Tibial nerve (tissue), 4 donors: ENCODE measurements around the gene VRK1. TPM values are rescaled to one million over a fixed set of nuclear protein-coding genes. Genes with fewer than 3 reads are reported as not detected.

Source experiments
- DNase-seq, 2 donors: peaks; one replicate each; pipeline ENCODE4 v3.0.0-alpha.2; 2019; ENCODE audit warnings: low spot score in 2 of 2
- H3K27ac ChIP-seq, 4 donors: fragments of 200-600 bp; sonication (generic) in 3 of 4; one replicate each; pipeline ENCODE4 v1.5.1; 2017 to 2019; ENCODE audit warnings: mild to moderate bottlenecking in 1 of 4
- H3K27me3 ChIP-seq, 2 donors: fragments of 200-600 bp; sonication (generic) in 1 of 2; one replicate each; pipeline versions ENCODE4 v1.5.1 to v1.6.0; 2017 to 2019
- H3K36me3 ChIP-seq, 3 donors: fragments of 200-600 bp; sonication (generic); one replicate each; pipeline ENCODE4 v1.5.1; 2018 to 2019
- H3K4me1 ChIP-seq, 4 donors: fragments of 200-600 bp; sonication (generic) in 3 of 4; one replicate each; pipeline ENCODE4 v1.5.1; 2017 to 2019
- H3K4me3 ChIP-seq, 4 donors: fragments of 200-600 bp; sonication (generic) in 3 of 4; one replicate each; pipeline ENCODE4 v1.5.1; 2017 to 2019; ENCODE audit warnings: mild to moderate bottlenecking in 1 of 4, moderate library complexity in 1 of 4
- H3K9me3 ChIP-seq, 4 donors: fragments of 200-600 bp; sonication (generic) in 3 of 4; one replicate each; pipeline ENCODE4 v1.5.1; 2017 to 2019
- EP300 ChIP-seq, 2 donors: sonication (generic); formaldehyde crosslinking; IDR thresholded peaks; one replicate each; pipeline ENCODE4 v1.6.1; 2017; ENCODE audit warnings: antibody characterized with exemption in 2 of 2, mild to moderate bottlenecking in 1 of 2
- POLR2A ChIP-seq, 2 donors: fragments of 450-650 bp; IDR thresholded peaks; one replicate each; pipeline ENCODE4 v1.6.1; 2017; ENCODE audit warnings: antibody characterized with exemption in 2 of 2, mild to moderate bottlenecking in 2 of 2, moderate library complexity in 2 of 2
- WGBS, 2 donors: methylation state at CpG; one replicate each; pipeline ENCODE4 v1.1.5; 2018; 5-methylcytosine and 5-hydroxymethylcytosine counted together
- total RNA-seq, 4 donors: library from RNA; depleted of rRNA; stranded (reverse); fragments of >200 nt; gene quantifications; one replicate each; pipeline ENCODE4 v1.1.0, GENCODE V29; 2016
- TF ChIP-seq, protein P1 (sequence below), 5 experiments: fragments of 200-600 bp in 3 of 5; fragments of 450-650 bp in 2 of 5; sonication (generic) in 3 of 5; IDR thresholded peaks; one replicate each; pipeline ENCODE4 v1.5.1; 2016 to 2019; ENCODE audit warnings: antibody characterized with exemption in 5 of 5, mild to moderate bottlenecking in 3 of 5, moderate library complexity in 2 of 5

The VRK1 gene
- total RNA-seq, 4 donors from 2014 or later: 5.4 to 11.0 (median 9.0) TPM

DNA sequence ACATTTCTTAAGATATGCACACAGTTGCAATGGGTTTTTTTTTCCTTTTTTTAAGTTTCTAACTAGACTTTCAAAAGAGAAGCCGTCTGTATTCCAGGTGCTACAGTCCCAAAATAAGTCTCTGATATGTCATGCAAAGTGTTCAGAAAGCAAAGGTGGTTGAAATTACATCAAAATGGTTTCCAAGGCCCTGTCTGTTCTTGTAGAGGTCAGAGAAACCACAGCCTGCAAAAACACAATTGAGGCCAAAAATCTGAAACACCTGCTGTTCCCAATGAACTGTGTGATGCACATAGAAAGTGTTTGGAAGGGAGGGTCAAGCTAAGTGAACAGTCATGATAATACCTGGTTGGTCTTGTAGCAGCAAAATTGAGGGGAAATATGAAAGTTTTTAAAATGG is 91.0 kb downstream of the VRK1 start:
- TF ChIP-seq POLR2A (IDR thresholded peaks at IDR 0.05) (no peak), EP300 (IDR thresholded peaks at IDR 0.05) (no peak)
- TF ChIP-seq, protein P1, sequence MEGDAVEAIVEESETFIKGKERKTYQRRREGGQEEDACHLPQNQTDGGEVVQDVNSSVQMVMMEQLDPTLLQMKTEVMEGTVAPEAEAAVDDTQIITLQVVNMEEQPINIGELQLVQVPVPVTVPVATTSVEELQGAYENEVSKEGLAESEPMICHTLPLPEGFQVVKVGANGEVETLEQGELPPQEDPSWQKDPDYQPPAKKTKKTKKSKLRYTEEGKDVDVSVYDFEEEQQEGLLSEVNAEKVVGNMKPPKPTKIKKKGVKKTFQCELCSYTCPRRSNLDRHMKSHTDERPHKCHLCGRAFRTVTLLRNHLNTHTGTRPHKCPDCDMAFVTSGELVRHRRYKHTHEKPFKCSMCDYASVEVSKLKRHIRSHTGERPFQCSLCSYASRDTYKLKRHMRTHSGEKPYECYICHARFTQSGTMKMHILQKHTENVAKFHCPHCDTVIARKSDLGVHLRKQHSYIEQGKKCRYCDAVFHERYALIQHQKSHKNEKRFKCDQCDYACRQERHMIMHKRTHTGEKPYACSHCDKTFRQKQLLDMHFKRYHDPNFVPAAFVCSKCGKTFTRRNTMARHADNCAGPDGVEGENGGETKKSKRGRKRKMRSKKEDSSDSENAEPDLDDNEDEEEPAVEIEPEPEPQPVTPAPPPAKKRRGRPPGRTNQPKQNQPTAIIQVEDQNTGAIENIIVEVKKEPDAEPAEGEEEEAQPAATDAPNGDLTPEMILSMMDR (IDR thresholded peaks at IDR 0.05): no peak
- Histone ChIP-seq H3K4me1 (no peaks in the 10 kb centered on the region), H3K36me3 (no peaks in the 10 kb centered on the region), H3K4me3 (no peak overlapping the region), H3K27me3 (no peaks in the 10 kb centered on the region), H3K9me3 (no peaks in the 10 kb centered on the region), H3K27ac (no peak overlapping the region)
- no peak for DNase-seq
- 84 to 92% methylated on average over 1 of the region's 1 CpG for WGBS, 2 donors

DNA sequence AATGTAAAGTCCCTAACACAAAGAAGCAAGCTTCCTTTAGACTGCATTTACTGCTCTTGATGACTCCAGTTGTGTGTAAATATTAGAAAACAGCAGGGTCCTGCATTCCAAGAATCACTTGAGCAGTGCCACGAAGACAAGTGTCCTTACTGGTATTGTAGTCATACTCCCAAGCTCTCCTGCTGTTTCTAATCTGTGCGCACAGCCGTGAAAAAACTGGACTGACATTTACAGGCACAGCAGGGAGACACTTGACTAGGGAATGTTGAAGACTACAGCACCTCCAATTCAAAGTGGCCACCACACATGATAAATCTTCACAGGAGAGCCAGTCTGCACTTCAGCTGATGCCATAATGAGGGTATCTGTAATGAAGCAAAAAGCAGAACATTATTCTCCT is 91.4 kb downstream of the VRK1 start:
- H3K27me3 ChIP-seq: no peaks in the 10 kb centered on the region
- 47 to 67% methylated on average over 3 of the region's 3 CpGs for WGBS, 2 donors
- no peaks in the 10 kb centered on the region for H3K4me1 ChIP-seq
- TF ChIP-seq, protein P1 (IDR thresholded peaks at IDR 0.05): no peak
- TF ChIP-seq POLR2A (IDR thresholded peaks at IDR 0.05) (no peak), EP300 (IDR thresholded peaks at IDR 0.05) (no peak)
- H3K4me3 ChIP-seq: no peak overlapping the region
- no peak for DNase-seq
- H3K36me3 ChIP-seq: no peaks in the 10 kb centered on the region
- H3K27ac ChIP-seq: no peak overlapping the region
- no peaks in the 10 kb centered on the region for H3K9me3 ChIP-seq

DNA sequence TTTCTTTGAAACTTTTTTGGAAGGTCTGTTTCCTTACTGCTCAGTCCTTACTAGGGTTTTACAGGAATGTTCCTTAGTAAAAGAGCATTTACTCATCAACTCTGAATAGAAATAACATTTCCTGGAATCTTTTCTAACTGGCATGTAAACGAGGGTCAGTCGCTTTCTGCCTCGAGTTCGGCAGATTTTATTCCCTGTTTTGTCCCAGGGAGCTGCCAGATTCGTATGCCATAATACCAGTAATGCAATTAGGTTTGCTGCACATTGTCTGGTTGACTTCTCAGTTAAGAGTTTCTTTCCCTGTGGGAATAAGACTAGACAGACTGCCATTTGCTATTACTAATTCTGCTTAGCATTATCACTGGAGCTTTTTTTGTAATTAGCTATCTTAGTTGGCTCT is 91.9 kb downstream of the VRK1 start:
- no peak for DNase-seq
- WGBS, 2 donors: 39 to 50% methylated on average over 5 of the region's 5 CpGs
- no peaks in the 10 kb centered on the region for H3K4me1 ChIP-seq
- H3K27me3 ChIP-seq: no peaks in the 10 kb centered on the region
- H3K4me3 ChIP-seq: no peak overlapping the region
- H3K36me3 ChIP-seq: no peaks in the 10 kb centered on the region
- TF ChIP-seq EP300 (IDR thresholded peaks at IDR 0.05): no peak
- TF ChIP-seq, protein P1 (IDR thresholded peaks at IDR 0.05): no peak
- TF ChIP-seq POLR2A (IDR thresholded peaks at IDR 0.05): no peak
- no peak overlapping the region for H3K27ac ChIP-seq
- H3K9me3 ChIP-seq: no peaks in the 10 kb centered on the region

DNA sequence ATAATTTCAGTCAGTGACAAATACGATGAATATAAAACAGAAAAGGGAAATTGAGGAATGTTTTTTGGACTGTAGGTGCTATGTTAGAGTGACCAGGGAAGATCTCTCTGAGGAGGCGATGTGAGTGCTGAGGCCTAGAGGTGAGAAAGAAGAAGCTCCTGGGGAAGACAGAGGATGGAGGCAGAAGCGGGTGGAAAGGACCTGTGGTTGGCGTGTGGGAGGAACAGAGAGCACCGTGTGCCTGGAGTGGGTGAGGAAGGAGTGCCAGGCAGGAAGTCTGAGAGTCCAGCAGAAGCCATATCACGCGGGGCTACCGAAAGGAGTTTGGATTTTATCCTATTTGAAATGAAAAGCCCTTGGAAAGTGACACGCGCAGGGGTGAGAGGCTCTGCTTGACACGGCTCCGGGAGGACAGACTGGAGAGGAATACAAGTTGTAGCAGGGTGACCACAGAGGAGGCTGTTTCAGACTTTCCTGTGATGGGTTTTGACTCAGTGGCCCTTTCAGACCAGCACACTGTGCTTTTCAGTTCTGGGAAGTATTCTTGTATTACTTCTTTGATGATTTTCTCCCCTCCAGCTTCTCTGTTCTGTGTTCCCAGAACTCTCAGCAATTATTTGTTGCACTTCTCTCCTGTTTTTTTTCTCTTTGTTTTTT is 96.9 kb downstream of the VRK1 start:
- no peak for DNase-seq
- no peak overlapping the region for H3K27ac ChIP-seq
- no peaks in the 10 kb centered on the region for H3K4me1 ChIP-seq
- TF ChIP-seq EP300 (IDR thresholded peaks at IDR 0.05) (no peak), POLR2A (IDR thresholded peaks at IDR 0.05) (no peak)
- TF ChIP-seq, protein P1 (IDR thresholded peaks at IDR 0.05): no peak
- no peak overlapping the region for H3K4me3 ChIP-seq
- H3K27me3 ChIP-seq: no peaks in the 10 kb centered on the region
- no peaks in the 10 kb centered on the region for H3K9me3 ChIP-seq
- WGBS, 2 donors: 79 to 81% methylated on average over 12 of the region's 12 CpGs
- no peaks in the 10 kb centered on the region for H3K36me3 ChIP-seq

DNA sequence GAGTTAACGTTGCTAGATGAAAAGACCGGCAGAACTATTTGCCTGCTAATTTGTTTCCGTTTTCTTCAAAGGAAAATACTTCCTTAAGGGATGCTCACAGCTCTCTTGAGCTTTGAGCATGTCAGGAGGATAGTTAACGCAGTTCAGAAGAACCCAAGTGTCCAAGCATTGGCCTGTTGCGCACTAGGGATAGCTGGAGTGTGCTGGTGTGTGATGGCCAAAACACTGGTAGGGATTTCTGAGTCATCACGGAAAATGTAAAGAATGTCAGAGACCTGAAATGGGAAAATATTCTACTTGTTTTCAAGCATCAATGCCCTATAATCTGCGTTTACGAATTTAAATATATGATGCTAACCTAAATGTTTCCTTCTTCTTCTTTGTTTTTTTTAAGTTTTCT is 97.8 kb downstream of the VRK1 start:
- H3K27ac ChIP-seq: no peak overlapping the region
- WGBS, 2 donors: 69 to 84% methylated on average over 8 of the region's 8 CpGs
- no peak for DNase-seq

More for the DNA sequence above, 97.8 kb downstream of the VRK1 start:
- Histone ChIP-seq H3K4me1 (no peaks in the 10 kb centered on the region), H3K36me3 (no peaks in the 10 kb centered on the region), H3K27me3 (no peaks in the 10 kb centered on the region), H3K9me3 (no peaks in the 10 kb centered on the region), H3K4me3 (no peak overlapping the region)
- TF ChIP-seq POLR2A (IDR thresholded peaks at IDR 0.05): no peak
- TF ChIP-seq, protein P1 (IDR thresholded peaks at IDR 0.05): no peak
